ENCODE data around the gene ZNF385B. TPM values are rescaled to one million over a fixed set of nuclear protein-coding genes. Genes with fewer than 3 reads are reported as not detected.

ZNF385B gene
- total RNA-seq, 1 experiment from 2014 or later = 0.28 TPM

GRCh38 chr2:179478771-179479170 is 382.6 kb downstream of the ZNF385B start:
- DNase-seq (ENCODE audit: low read depth, low spot score) (no peak), ATAC-seq (no peak)
- H3K4me3 ChIP-seq (ENCODE audit: low read depth in 2 of 2, low read length in 2 of 2) = no peak overlapping the region
- CTCF ChIA-PET = no interaction called here
- no peaks in the 10 kb centered on the region for H3K27me3 ChIP-seq (ENCODE audit: control insufficient read depth, insufficient read depth, low read length)
- H3K27ac ChIP-seq (ENCODE audit: low read length) = no peak overlapping the region
- no peaks in the 10 kb centered on the region for H3K36me3 ChIP-seq (ENCODE audit: control insufficient read depth, insufficient read depth, low read length)
- intact Hi-C loops (cut with micrococcal nuclease; ENCODE audit: unreplicated experiment) (no loop called here), in situ Hi-C loops (cut with HindIII; ENCODE audit: low pct_unique_long_range_greater_than_20kb, low sequenced_read_pairs) (no loop called here)
- no peaks in the 10 kb centered on the region for H3K4me1 ChIP-seq (ENCODE audit: control insufficient read depth, insufficient read depth, low read length)
- no peak for TF ChIP-seq SIN3A (IDR thresholded peaks at IDR 0.05; ENCODE audit: borderline replicate concordance, insufficient read depth, low read depth, low read length)
- TF ChIP-seq CTCF (IDR thresholded peaks at IDR 0.05) = no peak
- TF ChIP-seq REST (IDR thresholded peaks at IDR 0.05; ENCODE audit: insufficient read depth in 1 of 2, low read depth in 2 of 2, low read length in 1 of 2) = no peak
- no peak for TF ChIP-seq TCF7L2 (IDR thresholded peaks at IDR 0.05; ENCODE audit: low read depth, low read length)
- no peak for TF ChIP-seq POLR2AphosphoS5 (IDR thresholded peaks at IDR 0.05; ENCODE audit: low read depth, low read length)
- no peaks in the 10 kb centered on the region for H3K9me3 ChIP-seq (ENCODE audit: control insufficient read depth, insufficient read depth, low read depth, low read length)
- POLR2A ChIA-PET = no interaction called here
- BruUV-seq (replicated peaks) = no TSS peak

GRCh38 chr2:179470992-179471391 is 390.4 kb downstream of the ZNF385B start:
- H3K4me1 ChIP-seq (ENCODE audit: control insufficient read depth, insufficient read depth, low read length) = no peaks in the 10 kb centered on the region
- in situ Hi-C loops (cut with HindIII; ENCODE audit: low pct_unique_long_range_greater_than_20kb, low sequenced_read_pairs) = no loop called here
- TF ChIP-seq TCF7L2 (IDR thresholded peaks at IDR 0.05; ENCODE audit: low read depth, low read length) (no peak), REST (IDR thresholded peaks at IDR 0.05; ENCODE audit: insufficient read depth in 1 of 2, low read depth in 2 of 2, low read length in 1 of 2) (no peak), POLR2AphosphoS5 (IDR thresholded peaks at IDR 0.05; ENCODE audit: low read depth, low read length) (no peak), CTCF (IDR thresholded peaks at IDR 0.05) (no peak), SIN3A (IDR thresholded peaks at IDR 0.05; ENCODE audit: borderline replicate concordance, insufficient read depth, low read depth, low read length) (no peak)
- BruUV-seq (replicated peaks) = no TSS peak
- ATAC-seq (no peak), DNase-seq (ENCODE audit: low read depth, low spot score) (no peak)
- no peak overlapping the region for H3K4me3 ChIP-seq (ENCODE audit: low read depth in 2 of 2, low read length in 2 of 2)
- ChIA-PET POLR2A (no interaction called here), CTCF (no interaction called here)
- H3K9me3 ChIP-seq (ENCODE audit: control insufficient read depth, insufficient read depth, low read depth, low read length) = no peaks in the 10 kb centered on the region
- no peak overlapping the region for H3K27ac ChIP-seq (ENCODE audit: low read length)
- intact Hi-C loops (cut with micrococcal nuclease; ENCODE audit: unreplicated experiment) = no loop called here
- no peaks in the 10 kb centered on the region for H3K27me3 ChIP-seq (ENCODE audit: control insufficient read depth, insufficient read depth, low read length)
- H3K36me3 ChIP-seq (ENCODE audit: control insufficient read depth, insufficient read depth, low read length) = no peaks in the 10 kb centered on the region

All from Panc1 (cell line).